ENCODE results near the gene NAPSA. TPM values are rescaled to one million over a fixed set of nuclear protein-coding genes. Genes with fewer than 3 reads are reported as not detected.

Gene NAPSA
- polyA plus RNA-seq, 1 of the 3 experiments (the other 2 are of a cell fraction), result 0.43 TPM

DNA sequence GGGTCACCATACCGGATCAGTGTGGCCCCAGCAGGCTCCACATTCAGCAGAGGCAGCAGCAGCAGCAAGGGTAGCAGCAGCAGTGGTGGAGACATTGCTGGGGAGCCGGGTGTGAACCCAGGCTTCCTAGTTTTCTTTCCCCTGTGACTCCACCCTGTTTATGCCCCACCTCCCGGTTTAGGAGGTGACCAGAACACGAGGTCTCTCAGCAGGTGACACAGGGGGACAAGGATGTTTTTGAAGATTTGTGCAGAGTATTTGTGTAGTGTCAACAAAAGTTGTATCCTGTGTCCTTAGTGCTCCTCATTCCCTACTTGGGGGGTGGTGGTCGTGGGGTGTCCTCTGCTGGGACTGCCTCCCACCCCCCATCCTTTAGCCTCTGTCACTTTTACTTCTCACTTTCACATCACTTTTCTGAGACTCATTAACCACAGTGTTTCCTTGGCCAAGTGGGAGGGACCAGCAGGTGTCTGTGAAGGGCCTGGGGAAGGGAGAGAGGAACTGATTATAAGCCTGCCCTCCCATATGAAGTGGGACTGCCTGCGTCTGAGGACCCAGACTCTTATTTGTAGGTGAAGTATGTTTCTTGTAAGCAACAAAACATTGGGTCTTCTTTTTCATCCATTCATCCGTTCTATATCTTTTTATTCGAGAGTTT, 20.6 kb downstream of the NAPSA start:
- Histone ChIP-seq H3K79me2 (ENCODE audit: insufficient read depth) (no peaks in the 10 kb centered on the region), H3K27me3 (ENCODE audit: insufficient read depth) (no peaks in the 10 kb centered on the region), H3K4me3 (ENCODE audit: low read depth in 2 of 2, low read length in 1 of 2) (no peak overlapping the region), H3K9ac (no peak overlapping the region), H3F3A (replicated peaks; ENCODE audit: insufficient read depth) (no peaks in the 10 kb centered on the region), H3K9me2 (no peaks in the 10 kb centered on the region), H3K4me1 (ENCODE audit: control insufficient read depth in 1 of 2, insufficient read depth in 2 of 2, low read depth in 1 of 2, low read length in 1 of 2) (no peaks in the 10 kb centered on the region), H3K4me2 (no peak overlapping the region), H2AFZ (ENCODE audit: low read depth) (no peak overlapping the region), H3K36me3 (replicated peaks in 1 of 2; ENCODE audit: control insufficient read depth in 1 of 2, insufficient read depth in 2 of 2, low read length in 1 of 2) (no peaks in the 10 kb centered on the region), H3K27ac (ENCODE audit: low read depth in 2 of 2, low read length in 1 of 2) (no peak overlapping the region), H4K20me1 (ENCODE audit: insufficient read depth) (no peaks in the 10 kb centered on the region), H3K9me3 (0 out of 2 replicates have a peak, but pooled peaks cover 14% of the 10 kb centered on the region)
- POLR2A ChIA-PET, result no interaction called here
- TF ChIP-seq RXRA (IDR thresholded peaks at IDR 0.05; ENCODE audit: borderline replicate concordance, low read depth), result no peak
- no peak for TF ChIP-seq JUND (IDR thresholded peaks at IDR 0.05)
- TF ChIP-seq, protein P1, sequence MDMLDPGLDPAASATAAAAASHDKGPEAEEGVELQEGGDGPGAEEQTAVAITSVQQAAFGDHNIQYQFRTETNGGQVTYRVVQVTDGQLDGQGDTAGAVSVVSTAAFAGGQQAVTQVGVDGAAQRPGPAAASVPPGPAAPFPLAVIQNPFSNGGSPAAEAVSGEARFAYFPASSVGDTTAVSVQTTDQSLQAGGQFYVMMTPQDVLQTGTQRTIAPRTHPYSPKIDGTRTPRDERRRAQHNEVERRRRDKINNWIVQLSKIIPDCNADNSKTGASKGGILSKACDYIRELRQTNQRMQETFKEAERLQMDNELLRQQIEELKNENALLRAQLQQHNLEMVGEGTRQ (IDR thresholded peaks at IDR 0.05; ENCODE audit: borderline replicate concordance, low read depth, low read length), result no peak
- TF ChIP-seq FOSL2 (IDR thresholded peaks at IDR 0.05; ENCODE audit: borderline replicate concordance, low read depth), result no peak
- TF ChIP-seq POLR2AphosphoS5 (IDR thresholded peaks at IDR 0.05; ENCODE audit: low read depth, low read length), result no peak
- no peak for TF ChIP-seq GABPA (IDR thresholded peaks at IDR 0.05; ENCODE audit: low read depth)
- DNase-seq, result no peak
- WGBS (ENCODE audit: low lambda C conversion rate), result 39% methylated on average over 8 of the region's 8 CpGs
- CTCF ChIA-PET, result no interaction called here

DNA sequence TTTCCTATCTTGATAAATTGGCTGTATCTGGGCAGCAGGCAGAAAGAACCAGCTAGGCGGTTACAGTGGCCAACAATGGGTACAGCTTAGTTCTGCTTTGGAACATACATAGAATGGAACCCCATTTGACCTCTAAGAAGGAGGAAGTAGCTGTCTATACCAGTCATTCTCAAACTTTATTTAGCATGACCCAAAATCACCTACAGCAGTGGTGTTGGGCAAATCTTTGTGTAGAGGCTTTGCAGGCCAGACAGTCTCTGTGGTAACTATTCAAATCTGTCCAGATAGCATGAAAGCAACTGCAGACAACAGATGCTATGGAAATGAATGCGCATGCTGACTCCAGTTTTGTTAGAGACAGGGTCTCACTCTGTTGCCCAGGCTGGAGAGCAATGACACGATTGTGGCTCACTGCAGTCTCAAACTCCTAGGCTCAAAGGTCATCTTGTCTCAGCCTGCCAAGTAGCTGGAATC, 24.3 kb downstream of the NAPSA start:
- no peak overlapping the region for H2AFZ ChIP-seq (ENCODE audit: low read depth)
- TF ChIP-seq MEF2A (IDR thresholded peaks at IDR 0.05; ENCODE audit: borderline replicate concordance, low read depth), result no peak
- TF ChIP-seq MXI1 (IDR thresholded peaks at IDR 0.05; ENCODE audit: low read depth, low read length), result no peak
- TF ChIP-seq TEAD4 (IDR thresholded peaks at IDR 0.05; ENCODE audit: borderline replicate concordance, insufficient read depth), result no peak
- TF ChIP-seq, protein P2, sequence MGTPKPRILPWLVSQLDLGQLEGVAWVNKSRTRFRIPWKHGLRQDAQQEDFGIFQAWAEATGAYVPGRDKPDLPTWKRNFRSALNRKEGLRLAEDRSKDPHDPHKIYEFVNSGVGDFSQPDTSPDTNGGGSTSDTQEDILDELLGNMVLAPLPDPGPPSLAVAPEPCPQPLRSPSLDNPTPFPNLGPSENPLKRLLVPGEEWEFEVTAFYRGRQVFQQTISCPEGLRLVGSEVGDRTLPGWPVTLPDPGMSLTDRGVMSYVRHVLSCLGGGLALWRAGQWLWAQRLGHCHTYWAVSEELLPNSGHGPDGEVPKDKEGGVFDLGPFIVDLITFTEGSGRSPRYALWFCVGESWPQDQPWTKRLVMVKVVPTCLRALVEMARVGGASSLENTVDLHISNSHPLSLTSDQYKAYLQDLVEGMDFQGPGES (IDR thresholded peaks at IDR 0.05; ENCODE audit: low read depth, low read length), result no peak
- no peak for TF ChIP-seq YY1 (IDR thresholded peaks at IDR 0.05; ENCODE audit: low read depth)
- TF ChIP-seq TAF1 (IDR thresholded peaks at IDR 0.05; ENCODE audit: borderline replicate concordance, low read depth, low read length), result no peak
- TF ChIP-seq JUND (IDR thresholded peaks at IDR 0.05), result no peak
- no peak for TF ChIP-seq RFX5 (IDR thresholded peaks at IDR 0.05; ENCODE audit: low read length)
- TF ChIP-seq SIN3A (IDR thresholded peaks at IDR 0.05; ENCODE audit: borderline replicate concordance, low read depth, low read length), result no peak
- no peak for TF ChIP-seq FOXJ3 (CRISPR knock-in tag; IDR thresholded peaks at IDR 0.05)
- no peak for TF ChIP-seq RXRA (IDR thresholded peaks at IDR 0.05; ENCODE audit: borderline replicate concordance, low read depth)
- H3K27ac ChIP-seq (ENCODE audit: low read depth in 2 of 2, low read length in 1 of 2), result no peak overlapping the region
- H3K9me3 ChIP-seq, result 0 out of 2 replicates have a peak, but pooled peaks cover 14% of the 10 kb centered on the region
- H3K79me2 ChIP-seq (ENCODE audit: insufficient read depth), result no peaks in the 10 kb centered on the region
- H3K27me3 ChIP-seq (ENCODE audit: insufficient read depth), result no peaks in the 10 kb centered on the region
- no peaks in the 10 kb centered on the region for H4K20me1 ChIP-seq (ENCODE audit: insufficient read depth)
- no peak overlapping the region for H3K4me2 ChIP-seq
- no peak for DNase-seq
- no peaks in the 10 kb centered on the region for H3K4me1 ChIP-seq (ENCODE audit: control insufficient read depth in 1 of 2, insufficient read depth in 2 of 2, low read depth in 1 of 2, low read length in 1 of 2)
- no peaks in the 10 kb centered on the region for H3F3A ChIP-seq (replicated peaks; ENCODE audit: insufficient read depth)
- POLR2A ChIA-PET, result interaction anchor here (1.4 kb wide), 1 partner anchor 35 kb away, joined by 4 read pairs; the partner anchor contains the start of gene NR1H2
- CTCF ChIA-PET, result interaction anchor here (1.5 kb wide), 1 partner anchor 16 kb away, joined by 7 read pairs; no protein-coding TSS in a partner anchor
- no peaks in the 10 kb centered on the region for H3K9me2 ChIP-seq
- H3K4me3 ChIP-seq (ENCODE audit: low read depth in 2 of 2, low read length in 1 of 2), result no peak overlapping the region
- H3K9ac ChIP-seq, result no peak overlapping the region
- 71% methylated on average over 3 of the region's 3 CpGs for WGBS (ENCODE audit: low lambda C conversion rate)
- H3K36me3 ChIP-seq (replicated peaks in 1 of 2; ENCODE audit: control insufficient read depth in 1 of 2, insufficient read depth in 2 of 2, low read length in 1 of 2), result no peaks in the 10 kb centered on the region
